GM19043 (cell line): ENCODE data around the gene ARHGAP45.

Source experiments
- ATAC-seq: cut with Tn5 transposase; IDR thresholded peaks from one replicate; pipeline ENCODE4 v1.9.1; 2021; ENCODE audit warnings: low read depth; ENCODE audit not compliant: unreplicated experiment

Gene ARHGAP45

DNA sequence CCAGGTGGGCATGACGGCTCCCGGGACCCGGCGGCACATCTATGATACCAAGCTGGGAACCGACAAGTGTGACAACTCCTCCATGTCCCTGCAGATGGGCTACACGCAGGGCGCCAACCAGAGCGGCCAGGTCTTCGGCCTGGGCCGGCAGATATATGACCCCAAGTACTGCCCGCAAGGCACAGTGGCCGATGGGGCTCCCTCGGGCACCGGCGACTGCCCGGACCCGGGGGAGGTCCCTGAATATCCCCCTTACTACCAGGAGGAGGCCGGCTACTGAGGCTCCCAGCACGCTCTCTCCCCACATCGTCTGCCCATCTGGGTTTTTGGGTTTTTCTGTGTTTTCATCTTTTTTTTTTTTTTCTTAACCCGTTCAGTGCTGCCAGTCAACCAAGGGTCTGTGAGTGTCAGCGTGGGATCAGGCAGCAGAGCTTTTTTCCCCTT lies 29.3 kb upstream of the ARHGAP45 start:
- ATAC-seq, result no peak

DNA sequence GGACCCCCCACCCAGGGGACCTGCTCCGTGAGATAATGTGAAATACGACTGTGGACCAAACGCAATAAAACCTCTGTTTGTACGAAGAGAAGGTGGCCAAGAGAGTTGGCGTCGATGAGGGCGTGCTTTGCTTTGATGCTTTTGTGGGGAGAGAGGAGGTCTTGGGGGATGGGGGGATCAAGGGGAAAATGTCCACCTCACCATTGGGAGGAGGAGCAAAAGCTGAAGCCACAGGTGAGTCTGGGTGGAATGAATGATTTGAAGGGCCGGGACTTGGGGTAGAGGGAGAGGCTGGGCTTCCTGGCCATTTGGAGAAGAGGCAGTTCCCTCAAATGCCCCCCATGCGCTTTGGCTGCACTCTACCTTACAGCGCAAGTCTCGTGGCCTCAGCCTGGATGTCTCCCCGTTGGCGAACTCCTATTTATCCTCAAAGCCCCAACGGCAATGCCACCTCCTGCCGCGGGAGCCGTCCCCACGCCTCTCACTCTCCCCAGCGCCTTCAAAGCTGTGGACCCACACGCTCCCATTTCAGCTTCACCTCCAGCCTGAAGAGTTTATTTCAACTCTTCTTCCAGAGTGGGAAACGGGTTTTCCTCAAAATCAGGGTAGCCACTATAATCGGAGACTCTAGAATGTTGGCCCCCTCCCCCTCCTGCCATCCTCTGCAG lies 27.9 kb upstream of the ARHGAP45 start:
- ATAC-seq, result no peak

DNA sequence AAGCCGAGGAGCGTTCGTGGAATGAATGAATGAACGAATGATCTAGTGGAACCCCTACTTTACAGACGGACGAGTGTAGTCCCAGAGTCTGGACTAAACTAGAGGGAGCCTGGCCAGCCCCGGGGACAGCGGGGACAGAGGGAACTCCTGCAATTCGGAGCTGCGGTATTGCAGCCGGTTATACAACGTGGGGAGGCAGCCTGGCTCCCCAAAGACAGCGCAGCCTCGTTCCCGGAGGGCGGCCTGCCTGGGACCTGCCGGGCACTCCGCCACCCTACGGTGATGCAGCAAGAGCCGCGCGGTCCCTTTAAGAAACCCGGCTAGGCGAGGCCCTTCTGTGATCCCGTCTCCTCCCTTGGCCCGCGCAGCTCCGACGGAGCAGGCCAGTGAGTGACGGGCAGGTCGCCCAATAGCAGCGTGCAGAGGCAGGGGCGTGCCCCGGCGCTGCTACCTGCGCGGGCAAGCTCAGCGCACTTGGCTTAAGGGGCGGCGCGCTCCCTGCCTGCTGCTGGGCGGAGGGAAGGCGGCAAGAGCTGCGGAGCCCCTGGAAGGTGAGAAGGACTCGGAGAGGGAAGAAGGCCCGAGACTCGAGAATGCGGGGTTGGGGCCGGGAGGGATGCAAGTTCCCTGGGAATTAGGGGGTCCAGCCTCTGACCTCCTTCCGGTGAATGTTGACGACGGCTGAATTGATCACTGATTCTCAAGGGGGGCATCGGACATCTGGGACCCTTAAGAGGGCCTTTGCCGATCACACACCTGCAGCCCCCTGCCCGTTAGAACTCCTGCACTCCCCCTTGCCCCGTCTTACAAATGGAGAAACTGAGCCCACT lies 27.1 kb upstream of the ARHGAP45 start, which contains the start of gene ABCA7:
Gene ABCA7 (plus strand): TSS at position 462 of the 830 bp plus-strand sequence. CDS start 1,255 bp downstream, outside the sequence.
- peak; percentile 62 for ATAC-seq

DNA sequence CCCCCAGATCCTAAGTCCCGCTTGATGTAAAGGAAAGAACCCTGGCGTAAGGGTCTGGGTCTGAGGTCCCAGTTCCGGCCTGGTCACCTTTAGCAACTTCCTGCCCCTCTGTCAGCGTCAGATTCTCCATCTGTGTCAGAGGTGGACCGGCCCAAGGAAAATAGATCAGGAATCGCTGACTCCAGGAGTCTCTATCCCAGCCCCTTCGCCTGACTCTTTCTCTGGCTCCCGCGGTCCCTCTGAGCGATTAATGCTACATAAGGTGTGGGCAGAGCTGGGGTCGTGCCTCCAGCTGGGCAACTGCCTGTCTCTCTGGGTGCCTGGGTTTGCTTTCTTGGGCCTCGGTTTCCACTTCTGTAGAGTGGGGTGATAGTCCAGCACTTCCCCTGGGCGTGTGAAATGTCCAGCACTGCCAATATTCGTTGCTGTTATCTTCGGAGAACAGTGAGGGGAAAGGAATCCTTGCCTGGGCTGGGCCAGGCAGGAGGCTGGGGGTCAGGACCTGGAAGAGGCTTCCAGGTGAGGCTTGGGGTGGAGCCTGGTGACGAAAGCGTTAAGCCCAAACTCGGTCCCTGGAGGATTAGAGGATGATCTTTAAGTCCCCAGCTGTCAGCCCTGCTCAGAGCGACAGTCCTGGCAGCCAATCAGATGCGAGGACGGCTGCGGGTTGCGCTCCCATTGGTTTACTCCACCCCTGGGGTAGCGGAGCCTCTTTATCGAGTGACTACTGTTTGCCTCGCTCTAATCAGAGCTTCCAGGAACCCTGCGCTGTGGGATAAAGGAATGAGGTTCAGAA lies 26.3 kb upstream of the ARHGAP45 start:
- peak; percentile 34 for ATAC-seq

DNA sequence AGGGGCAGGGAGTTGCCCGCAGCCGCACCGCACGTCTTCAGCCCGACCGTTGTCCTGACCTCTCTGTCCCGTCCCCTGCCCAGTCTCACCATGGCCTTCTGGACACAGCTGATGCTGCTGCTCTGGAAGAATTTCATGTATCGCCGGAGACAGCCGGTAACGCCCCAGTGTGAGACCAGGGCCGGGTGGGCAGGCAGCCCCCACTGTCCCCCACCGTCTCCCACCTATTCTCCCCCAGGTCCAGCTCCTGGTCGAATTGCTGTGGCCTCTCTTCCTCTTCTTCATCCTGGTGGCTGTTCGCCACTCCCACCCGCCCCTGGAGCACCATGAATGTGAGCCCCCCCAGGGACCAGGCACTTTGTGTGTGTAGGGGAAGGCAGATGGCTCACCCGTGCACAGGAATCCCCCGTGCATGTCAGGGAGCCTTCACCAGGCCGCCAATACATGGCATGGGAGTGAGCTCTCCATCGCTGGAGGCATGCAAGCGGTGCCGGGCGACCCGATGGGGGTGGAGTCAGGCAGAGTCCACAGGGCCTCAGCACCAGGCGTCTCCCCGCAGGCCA lies 25.6 kb upstream of the ARHGAP45 start:
- ATAC-seq, result no peak

DNA sequence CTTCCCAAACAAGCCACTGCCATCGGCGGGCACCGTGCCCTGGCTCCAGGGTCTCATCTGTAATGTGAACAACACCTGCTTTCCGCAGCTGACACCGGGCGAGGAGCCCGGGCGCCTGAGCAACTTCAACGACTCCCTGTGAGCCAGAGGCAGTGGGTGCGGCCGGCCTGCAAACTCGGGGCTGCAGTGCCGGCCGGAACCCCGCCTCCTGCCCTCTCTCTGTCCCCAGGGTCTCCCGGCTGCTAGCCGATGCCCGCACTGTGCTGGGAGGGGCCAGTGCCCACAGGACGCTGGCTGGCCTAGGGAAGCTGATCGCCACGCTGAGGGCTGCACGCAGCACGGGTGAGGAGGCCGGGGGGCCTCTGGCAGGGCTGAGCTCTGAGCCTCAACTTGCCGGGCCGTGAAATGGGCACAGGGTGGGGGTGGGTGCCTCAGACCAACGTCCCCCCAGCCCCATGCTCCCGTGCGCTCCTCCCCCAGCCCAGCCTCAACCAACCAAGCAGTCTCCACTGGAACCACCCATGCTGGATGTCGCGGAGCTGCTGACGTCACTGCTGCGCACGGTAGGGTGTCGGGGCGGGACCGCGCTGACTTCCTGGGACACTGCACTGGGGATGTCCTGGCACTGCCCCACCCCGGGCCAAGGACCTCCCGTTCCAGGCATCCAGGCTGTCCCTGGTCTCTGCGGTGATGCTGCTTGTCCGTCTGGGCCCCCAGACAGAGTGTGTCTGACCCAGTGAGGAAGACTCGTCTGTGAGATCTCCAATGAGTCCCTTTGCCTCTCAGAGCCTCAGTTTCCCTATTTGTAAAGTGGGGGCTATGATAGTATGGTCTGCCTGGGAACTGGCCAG lies 24.9 kb upstream of the ARHGAP45 start:
- ATAC-seq, result no peak

DNA sequence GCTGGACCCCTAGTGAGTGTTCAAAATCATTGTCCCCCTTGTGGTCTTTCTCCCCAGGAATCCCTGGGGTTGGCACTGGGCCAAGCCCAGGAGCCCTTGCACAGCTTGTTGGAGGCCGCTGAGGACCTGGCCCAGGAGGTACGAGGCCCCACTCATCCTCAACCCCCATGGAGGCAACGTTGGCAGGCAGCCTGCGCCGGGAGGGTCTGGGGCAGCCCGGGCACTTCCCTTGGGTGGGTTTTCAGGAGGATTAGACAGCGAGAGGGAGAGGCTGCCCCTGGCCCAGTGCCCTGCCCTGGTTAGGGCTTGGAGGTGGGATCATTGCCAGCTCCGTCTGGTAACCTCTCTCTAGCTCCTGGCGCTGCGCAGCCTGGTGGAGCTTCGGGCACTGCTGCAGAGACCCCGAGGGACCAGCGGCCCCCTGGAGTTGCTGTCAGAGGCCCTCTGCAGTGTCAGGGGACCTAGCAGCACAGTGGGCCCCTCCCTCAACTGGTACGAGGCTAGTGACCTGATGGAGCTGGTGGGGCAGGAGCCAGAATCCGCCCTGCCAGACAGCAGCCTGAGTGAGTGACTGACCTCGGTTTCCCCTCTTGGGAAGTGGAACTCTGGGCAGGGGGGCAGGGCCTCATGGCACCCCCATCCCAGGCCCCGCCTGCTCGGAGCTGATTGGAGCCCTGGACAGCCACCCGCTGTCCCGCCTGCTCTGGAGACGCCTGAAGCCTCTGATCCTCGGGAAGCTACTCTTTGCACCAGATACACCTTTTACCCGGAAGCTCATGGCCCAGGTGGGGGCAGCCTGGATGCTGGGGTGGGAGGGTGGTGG lies 24.1 kb upstream of the ARHGAP45 start:
- ATAC-seq, result no peak

DNA sequence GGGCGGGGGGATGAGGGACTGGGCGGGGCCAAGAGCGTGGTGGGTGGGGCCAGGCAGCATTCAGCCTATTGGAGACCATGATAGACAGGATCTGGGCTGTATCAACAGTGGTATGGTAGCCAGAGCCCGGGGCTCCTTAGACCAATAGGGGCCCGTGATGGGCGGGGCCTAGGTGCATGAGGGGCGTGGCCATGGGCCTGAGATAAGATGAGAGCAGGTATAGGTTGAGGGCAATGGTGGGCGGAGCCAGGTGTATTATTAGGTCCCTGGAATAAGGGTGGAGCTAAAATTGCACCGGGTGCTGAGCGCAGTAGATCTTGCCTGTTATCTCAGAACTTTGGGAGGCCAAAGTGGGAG lies 21.7 kb upstream of the ARHGAP45 start:
- no peak for ATAC-seq

DNA sequence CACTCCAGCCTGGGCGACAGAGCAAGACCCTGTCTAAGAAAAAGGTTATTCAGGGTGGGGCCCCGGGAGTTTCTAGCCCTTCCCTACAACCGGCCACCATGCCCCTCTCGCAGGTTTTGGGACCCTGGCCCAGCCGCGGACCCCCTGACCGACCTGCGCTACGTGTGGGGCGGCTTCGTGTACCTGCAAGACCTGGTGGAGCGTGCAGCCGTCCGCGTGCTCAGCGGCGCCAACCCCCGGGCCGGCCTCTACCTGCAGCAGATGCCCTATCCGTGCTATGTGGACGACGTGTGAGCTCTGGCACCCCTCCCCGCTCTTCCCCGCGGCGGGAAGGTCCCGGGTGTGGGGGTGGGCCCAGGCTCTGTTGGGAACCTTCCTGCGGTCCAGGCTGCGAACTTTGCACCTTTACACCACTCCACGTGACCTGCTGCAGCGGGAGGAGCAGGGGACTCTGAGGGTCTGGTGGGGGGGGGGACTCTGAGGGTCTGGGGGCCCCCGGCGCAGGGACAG lies 20.8 kb upstream of the ARHGAP45 start:
- no peak for ATAC-seq

DNA sequence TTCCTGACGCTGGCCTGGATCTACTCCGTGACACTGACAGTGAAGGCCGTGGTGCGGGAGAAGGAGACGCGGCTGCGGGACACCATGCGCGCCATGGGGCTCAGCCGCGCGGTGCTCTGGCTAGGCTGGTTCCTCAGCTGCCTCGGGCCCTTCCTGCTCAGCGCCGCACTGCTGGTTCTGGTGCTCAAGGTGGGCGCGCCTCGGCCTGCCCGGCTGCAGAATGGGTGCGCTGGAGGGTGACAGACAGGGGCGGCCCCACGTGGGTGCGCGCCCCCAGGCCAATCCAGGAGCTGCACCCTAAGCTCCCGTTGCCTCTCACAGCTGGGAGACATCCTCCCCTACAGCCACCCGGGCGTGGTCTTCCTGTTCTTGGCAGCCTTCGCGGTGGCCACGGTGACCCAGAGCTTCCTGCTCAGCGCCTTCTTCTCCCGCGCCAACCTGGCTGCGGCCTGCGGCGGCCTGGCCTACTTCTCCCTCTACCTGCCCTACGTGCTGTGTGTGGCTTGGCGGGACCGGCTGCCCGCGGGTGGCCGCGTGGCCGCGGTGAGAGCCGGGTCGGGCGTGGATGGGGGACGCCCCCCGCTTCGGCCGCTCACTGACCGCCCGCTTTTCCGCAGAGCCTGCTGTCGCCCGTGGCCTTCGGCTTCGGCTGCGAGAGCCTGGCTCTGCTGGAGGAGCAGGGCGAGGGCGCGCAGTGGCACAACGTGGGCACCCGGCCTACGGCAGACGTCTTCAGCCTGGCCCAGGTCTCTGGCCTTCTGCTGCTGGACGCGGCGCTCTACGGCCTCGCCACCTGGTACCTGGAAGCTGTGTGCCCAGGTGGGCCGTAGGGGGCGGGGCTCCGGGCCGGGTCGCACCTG lies 19.9 kb upstream of the ARHGAP45 start:
- ATAC-seq, result no peak

DNA sequence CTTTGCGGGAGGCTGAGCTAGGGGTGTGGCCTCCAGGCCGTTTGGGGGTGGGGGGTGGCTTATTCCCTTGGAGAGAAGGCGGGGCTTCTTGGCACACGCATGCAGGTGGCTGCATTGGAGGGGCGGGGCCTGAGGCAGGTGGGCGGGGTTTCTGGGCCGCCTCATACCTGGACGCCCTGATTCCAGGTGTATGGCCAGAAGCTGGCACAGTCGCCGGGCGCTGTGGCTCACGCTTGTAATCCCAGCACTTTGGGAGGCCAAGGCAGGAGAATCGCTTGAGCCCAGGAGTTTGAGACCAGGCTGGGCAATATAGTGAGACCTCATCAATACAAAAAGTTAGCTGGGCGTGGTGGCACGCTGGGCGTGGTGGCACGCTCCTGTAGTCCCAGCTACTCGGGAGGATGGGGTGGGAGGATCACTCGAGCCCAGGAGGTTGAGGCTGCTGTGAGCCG lies 19.2 kb upstream of the ARHGAP45 start:
- ATAC-seq, result no peak

DNA sequence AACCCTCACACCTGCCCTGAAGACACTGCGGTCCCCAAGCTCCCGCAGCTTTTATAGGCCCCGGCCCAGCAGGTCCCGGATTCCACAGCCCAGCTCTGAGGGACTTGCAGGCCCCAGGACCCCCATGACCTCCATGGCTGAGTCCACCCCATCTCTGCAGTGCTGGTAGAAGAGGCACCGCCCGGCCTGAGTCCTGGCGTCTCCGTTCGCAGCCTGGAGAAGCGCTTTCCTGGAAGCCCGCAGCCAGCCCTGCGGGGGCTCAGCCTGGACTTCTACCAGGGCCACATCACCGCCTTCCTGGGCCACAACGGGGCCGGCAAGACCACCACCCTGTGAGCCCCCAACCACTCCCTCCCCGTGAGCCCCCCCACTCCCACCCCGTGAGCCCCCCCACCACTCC lies 17.9 kb upstream of the ARHGAP45 start:
- no peak for ATAC-seq

DNA sequence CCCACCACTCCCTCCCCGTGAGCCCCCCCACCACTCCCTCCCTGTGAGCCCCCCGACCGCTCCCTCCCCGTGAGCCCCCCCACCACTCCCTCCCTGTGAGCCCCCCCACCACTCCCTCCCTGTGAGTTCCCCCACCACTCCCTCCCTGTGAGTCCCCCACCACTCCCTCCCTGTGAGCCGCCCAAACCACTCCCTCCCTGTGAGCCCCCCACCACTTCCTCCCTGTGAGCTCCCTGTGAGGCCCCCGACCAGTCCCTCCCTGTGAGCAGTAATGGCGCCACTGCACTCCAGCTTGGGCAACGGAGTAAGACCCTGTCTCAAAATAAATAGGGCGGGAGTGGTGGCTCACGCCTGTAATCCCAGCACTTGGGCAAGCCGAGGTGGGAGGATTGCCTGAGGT lies 17.2 kb upstream of the ARHGAP45 start:
- ATAC-seq, result no peak

DNA sequence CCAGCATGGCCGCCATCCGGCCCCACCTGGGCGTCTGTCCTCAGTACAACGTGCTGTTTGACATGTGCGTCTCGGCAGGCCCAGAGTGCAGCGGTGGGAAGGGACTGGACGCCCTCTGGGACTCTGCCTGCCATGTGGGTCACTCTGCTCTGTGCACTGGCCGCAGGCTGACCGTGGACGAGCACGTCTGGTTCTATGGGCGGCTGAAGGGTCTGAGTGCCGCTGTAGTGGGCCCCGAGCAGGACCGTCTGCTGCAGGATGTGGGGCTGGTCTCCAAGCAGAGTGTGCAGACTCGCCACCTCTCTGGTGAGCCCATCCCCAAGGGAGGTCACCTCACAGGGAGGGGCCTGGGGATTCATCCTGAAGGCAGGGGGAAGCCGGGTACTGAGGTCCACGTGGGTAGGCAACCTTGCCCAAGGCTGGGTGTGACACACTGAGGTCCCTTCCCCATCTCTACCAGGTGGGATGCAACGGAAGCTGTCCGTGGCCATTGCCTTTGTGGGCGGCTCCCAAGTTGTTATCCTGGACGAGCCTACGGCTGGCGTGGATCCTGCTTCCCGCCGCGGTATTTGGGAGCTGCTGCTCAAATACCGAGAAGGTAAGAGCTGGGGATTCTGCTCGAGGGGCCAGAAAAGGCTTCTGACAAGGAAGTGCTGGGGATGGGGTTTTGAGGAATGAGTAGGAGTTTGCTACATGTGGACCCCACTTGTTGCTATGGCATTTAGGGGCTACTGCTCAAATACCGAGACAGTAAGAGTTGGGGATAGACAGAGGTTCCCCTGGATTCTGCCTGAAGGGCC lies 15.8 kb upstream of the ARHGAP45 start:
- ATAC-seq, result no peak

DNA sequence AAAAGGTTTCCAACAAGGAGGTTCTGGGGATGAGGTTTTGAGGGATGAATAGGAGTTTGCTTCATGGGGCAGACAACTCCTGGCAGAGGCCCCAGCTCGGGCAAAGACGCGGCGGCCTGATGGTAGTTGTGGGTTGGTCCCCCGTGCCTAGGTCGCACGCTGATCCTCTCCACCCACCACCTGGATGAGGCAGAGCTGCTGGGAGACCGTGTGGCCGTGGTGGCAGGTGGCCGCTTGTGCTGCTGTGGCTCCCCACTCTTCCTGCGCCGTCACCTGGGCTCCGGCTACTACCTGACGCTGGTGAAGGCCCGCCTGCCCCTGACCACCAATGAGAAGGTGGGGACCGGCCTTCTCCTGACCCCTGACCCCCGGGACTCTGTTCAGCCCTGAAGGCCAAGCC lies 15.2 kb upstream of the ARHGAP45 start:
- no peak for ATAC-seq

DNA sequence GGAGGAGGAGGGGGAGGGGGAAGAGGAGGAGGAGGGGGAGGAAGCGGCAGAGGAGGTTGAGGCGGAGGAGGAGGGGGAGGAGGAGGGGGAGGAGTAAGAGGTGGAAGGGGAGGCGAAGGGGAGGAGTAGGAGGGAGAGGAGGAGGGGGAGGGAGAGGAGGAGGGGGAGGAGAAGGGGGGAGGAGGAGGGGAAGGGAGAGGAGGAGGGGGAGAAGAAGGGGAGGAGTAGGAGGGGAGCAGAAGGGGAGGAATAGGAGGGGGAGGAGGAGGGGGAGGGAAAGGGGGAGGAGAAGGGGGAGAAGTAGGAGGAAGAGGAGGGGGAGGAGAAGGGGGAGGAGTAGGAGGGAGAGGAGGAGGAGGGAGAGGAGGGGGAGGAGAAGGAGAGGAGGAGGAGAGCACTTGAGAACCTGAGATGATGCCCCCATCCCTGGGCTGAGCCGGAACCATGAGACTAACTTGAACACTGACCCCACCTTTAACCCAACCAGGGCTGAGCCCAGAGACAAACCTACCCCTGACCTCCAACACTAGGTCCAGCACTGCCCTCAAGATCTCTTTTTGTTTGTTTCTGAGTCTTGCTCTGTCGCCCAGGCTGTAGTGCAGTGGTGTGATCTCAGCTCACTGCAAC lies 14.5 kb upstream of the ARHGAP45 start:
- ATAC-seq, result no peak
